Heart left ventricle (tissue), 16 donors: Measurements from ENCODE around the gene OS9. TPM values are rescaled to one million over a fixed set of nuclear protein-coding genes. Genes with fewer than 3 reads are reported as not detected.

ENCODE experiments used
- ATAC-seq, 4 donors: fragments of 200-7000 bp; cut with Tn5 transposase; one replicate each; pipeline ENCODE4 v1.9.1; 2020 to 2022; ENCODE audit warnings: moderate library complexity in 4 of 4, mild to moderate bottlenecking in 3 of 4, moderate number of reproducible peaks in 1 of 4
- DNase-seq, 5 donors: peaks; one replicate each; pipeline ENCODE4 v3.0.0-alpha.2; 2020
- H3K27ac ChIP-seq, 12 donors: fragments of 200-600 bp; sonication (generic) in 4 of 12; one replicate each; pipeline versions ENCODE4 v1.5.0 to v1.8.0; 2016 to 2022; ENCODE audit warnings: mild to moderate bottlenecking in 2 of 12
- H3K27me3 ChIP-seq, 9 donors: fragments of 200-600 bp; sonication (generic) in 2 of 9; one replicate each; pipeline versions ENCODE4 v1.5.1 to v1.8.0; 2016 to 2022; ENCODE audit warnings: mild to moderate bottlenecking in 3 of 9
- H3K36me3 ChIP-seq, 9 donors: fragments of 200-600 bp; sonication (generic) in 2 of 9; one replicate each; pipeline versions ENCODE4 v1.5.0 to v1.8.0; 2018 to 2022; ENCODE audit warnings: mild to moderate bottlenecking in 2 of 9
- H3K4me1 ChIP-seq, 12 donors: fragments of 200-600 bp; sonication (generic) in 4 of 12; one replicate each; pipeline versions ENCODE4 v1.5.0 to v1.8.0; 2016 to 2022; ENCODE audit warnings: mild to moderate bottlenecking in 3 of 12
- H3K4me3 ChIP-seq, 12 donors: fragments of 200-600 bp; sonication (generic) in 4 of 12; one replicate each; pipeline versions ENCODE4 v1.5.0 to v1.8.0; 2017 to 2022; ENCODE audit warnings: mild to moderate bottlenecking in 9 of 12, moderate library complexity in 4 of 12
- H3K9me3 ChIP-seq, 12 donors: fragments of 200-600 bp; sonication (generic) in 4 of 12; one replicate each; pipeline versions ENCODE4 v1.5.0 to v1.8.0; 2016 to 2022; ENCODE audit warnings: mild to moderate bottlenecking in 1 of 12
- POLR2A ChIP-seq, 2 donors: fragments of 450-650 bp; IDR thresholded peaks; one replicate each; pipeline ENCODE4 v1.6.1; 2017; ENCODE audit warnings: antibody characterized with exemption in 2 of 2, mild to moderate bottlenecking in 2 of 2, moderate library complexity in 2 of 2
- WGBS, 4 donors: extraction: QIAGEN DNeasy Blood & Tissue Kit in 2 of 4; methylation state at CpG; one replicate each; pipeline versions ENCODE4 v1.1.5 to v1.1.7; 2013 to 2018; 5-methylcytosine and 5-hydroxymethylcytosine counted together
- intact Hi-C, 10 donors: fragments of 100-400 bp; cut with DNase I; formaldehyde crosslinking; loops; one replicate each; pipeline versions ENCODE4 v1.11.1 to v1.14.2; 2022
- microRNA-seq, 4 donors: library from miRNA; unstranded; fragments of <30 nt; microRNA quantifications; one replicate each; pipeline versions ENCODE4 to v1.2.0, GENCODE V29; 2017 to 2020
- polyA plus RNA-seq, 2 donors: library from polyadenylated mRNA; stranded (reverse); fragments of 200-250 nt; gene quantifications; one replicate each; pipeline ENCODE4 v1.2.3, GENCODE V29; 2013
- total RNA-seq, 9 donors: library from RNA; depleted of rRNA in 2 of 9; stranded (reverse); fragments of >200 nt in 2 of 9; fragmentation: NEBNext Ultra II Directional in 3 of 9; extraction: Animal tissue kit (Norgen Biotek cat#: 25700) in 3 of 9; gene quantifications; one replicate each; pipeline versions ENCODE4 v1.1.0 to v1.2.4, GENCODE V29; 2016 to 2023
- TF ChIP-seq, protein P1 (sequence below), 12 donors: fragments of 200-600 bp; sonication (generic) in 4 of 12; IDR thresholded peaks; one replicate each; pipeline versions ENCODE4 v1.5.0 to v1.8.0; 2018 to 2022; ENCODE audit warnings: antibody characterized with exemption in 12 of 12, mild to moderate bottlenecking in 5 of 12
- donor health status: ischemic (EF 13 %, LVEDD 7.1; RV severe dilation, severe dysfunction).
- donor health status: healthy with polysubstance abuse.
- donor health status: DM: no; HTN: yes; CAD: no.
- donor health status: DM: no; HTN: no; CAD: no.
- donor health status: ischemic (EF 25% LVEDD 6.9; RV normal size, moderate dysfunction).
- donor health status: ischemic (EF 25% LVEDD 5.7; RV mildly dilated, moderate dysfunction).
- donor health status: healthy.
- donor health status: DM: yes; HTN: yes; CAD: no.
- donor health status: ischemic (EF 35%, LVEDD 5.7; RV mildly dilated, moderate dysfunction).
- donor health status: nonischemic (EF 11% LVEDD 7.7; RV severe dilation, severe dysfunction).
- donor health status: DM: yes; HTN: yes; CAD: no.
- donor health status: PGD.
- donor health status: ischemic (EF 29% LVEDD 5.4; RV normal size, mild dysfunction).
- donor health status: nonischemic (EF 23%, LVEDD 6.1; RV moderate dilation, normal function).

The OS9 gene
- total and polyA plus RNA-seq, 11 donors, result 89.4 to 196 (median 130) TPM

DNA sequence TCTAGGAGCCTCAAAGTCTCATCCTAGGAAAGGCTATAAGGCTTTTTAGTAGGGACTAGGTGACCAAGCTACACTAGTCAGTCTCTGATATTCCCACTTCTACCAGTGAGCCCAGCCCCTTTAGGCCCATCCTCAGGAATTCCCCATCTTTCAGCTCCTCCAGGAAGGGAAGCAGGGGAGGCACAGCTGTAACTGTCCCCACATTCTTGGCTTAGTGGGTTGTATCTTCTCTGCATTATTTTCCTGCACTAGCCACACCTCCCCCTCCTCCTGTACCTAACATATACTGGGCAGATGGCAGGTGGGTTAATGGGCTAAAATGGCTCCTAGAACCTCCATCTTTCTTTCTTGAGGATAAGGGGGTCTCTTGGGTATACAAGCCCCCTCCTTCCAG is 73.4 kb downstream of the OS9 start:
- Histone ChIP-seq H3K9me3 (no peaks in the 10 kb centered on the region), H3K4me1 (peaks cover 10 to 46% (median 34%) of the 10 kb centered on the region in 12 donors), H3K36me3 (peaks cover 0 to 24% (median 4%) of the 10 kb centered on the region in 9 donors), H3K27me3 (peaks cover 9 to 45% (median 37%) of the 10 kb centered on the region in 9 donors), H3K27ac (no peak overlapping the region), H3K4me3 (no peak overlapping the region)
- DNase-seq (no peak), ATAC-seq (no peak)
- no peak for TF ChIP-seq POLR2A (IDR thresholded peaks at IDR 0.05)
- intact Hi-C loops, result no loop called here

DNA sequence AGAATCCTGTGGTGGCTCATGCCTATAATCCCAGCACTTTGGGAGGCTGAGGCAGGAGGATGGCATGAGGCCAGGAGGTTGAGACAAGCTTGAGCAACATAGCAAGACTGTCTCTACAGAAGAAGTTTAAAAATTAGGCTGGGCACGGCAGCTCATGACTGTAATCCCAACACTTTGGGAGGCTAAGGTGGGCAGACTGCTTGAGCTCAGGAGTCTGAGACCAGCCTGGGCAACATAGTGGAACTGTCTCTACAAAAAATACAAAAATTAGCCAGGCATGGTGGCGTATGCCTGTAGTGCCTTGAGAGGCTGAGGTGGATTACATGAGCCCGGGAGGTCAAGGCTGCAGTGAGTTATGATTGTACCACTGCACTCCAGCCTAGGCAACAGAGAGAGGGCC is 73.9 kb downstream of the OS9 start:
- H3K27me3 ChIP-seq, result peaks cover 9 to 44% (median 34%) of the 10 kb centered on the region in 9 donors
- H3K36me3 ChIP-seq, result peaks cover 0 to 24% (median 4%) of the 10 kb centered on the region in 9 donors
- no peak overlapping the region for H3K27ac ChIP-seq
- ATAC-seq (no peak), DNase-seq (no peak)
- WGBS, 4 donors, result 93 to 97% (median 95%) methylated on average over 3 of the region's 3 CpGs
- TF ChIP-seq POLR2A (IDR thresholded peaks at IDR 0.05), result no peak
- TF ChIP-seq, protein P1, sequence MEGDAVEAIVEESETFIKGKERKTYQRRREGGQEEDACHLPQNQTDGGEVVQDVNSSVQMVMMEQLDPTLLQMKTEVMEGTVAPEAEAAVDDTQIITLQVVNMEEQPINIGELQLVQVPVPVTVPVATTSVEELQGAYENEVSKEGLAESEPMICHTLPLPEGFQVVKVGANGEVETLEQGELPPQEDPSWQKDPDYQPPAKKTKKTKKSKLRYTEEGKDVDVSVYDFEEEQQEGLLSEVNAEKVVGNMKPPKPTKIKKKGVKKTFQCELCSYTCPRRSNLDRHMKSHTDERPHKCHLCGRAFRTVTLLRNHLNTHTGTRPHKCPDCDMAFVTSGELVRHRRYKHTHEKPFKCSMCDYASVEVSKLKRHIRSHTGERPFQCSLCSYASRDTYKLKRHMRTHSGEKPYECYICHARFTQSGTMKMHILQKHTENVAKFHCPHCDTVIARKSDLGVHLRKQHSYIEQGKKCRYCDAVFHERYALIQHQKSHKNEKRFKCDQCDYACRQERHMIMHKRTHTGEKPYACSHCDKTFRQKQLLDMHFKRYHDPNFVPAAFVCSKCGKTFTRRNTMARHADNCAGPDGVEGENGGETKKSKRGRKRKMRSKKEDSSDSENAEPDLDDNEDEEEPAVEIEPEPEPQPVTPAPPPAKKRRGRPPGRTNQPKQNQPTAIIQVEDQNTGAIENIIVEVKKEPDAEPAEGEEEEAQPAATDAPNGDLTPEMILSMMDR (IDR thresholded peaks at IDR 0.05), result no peak
- H3K4me3 ChIP-seq, result no peak overlapping the region
- intact Hi-C loops, result no loop called here
- peaks cover 10 to 48% (median 34%) of the 10 kb centered on the region in 12 donors for H3K4me1 ChIP-seq
- no peaks in the 10 kb centered on the region for H3K9me3 ChIP-seq

DNA sequence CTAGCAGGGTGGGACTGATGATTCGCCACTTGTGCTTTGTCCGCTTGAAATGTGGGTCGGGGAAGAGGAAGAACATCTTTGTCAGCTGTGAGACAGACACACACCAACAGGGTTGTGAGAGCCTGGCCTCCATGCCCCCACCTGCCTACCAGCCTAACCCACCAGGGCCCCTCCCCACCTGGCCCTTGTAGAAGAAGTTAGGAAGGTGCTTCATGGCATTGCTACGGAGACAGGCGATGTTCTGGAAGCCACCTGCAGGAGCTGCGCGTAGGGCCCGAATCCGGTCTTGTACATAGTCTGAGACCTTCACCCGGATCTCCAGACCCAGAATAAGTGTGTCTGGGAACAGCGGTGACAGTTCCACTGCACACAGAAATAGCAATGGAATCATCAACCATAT is 75.7 kb downstream of the OS9 start:
- Histone ChIP-seq H3K4me1 (peaks cover 10 to 54% (median 39%) of the 10 kb centered on the region in 12 donors), H3K27ac (no peak overlapping the region), H3K36me3 (peaks cover 0 to 24% (median 4%) of the 10 kb centered on the region in 9 donors), H3K9me3 (no peaks in the 10 kb centered on the region), H3K27me3 (peaks cover 3 to 29% (median 20%) of the 10 kb centered on the region in 9 donors), H3K4me3 (no peak overlapping the region)
- ATAC-seq, result no peak
- 95 to 97% (median 96%) methylated on average over 11 of the region's 11 CpGs for WGBS, 4 donors
- intact Hi-C loops, result no loop called here
- DNase-seq, result no peak
- TF ChIP-seq, protein P1 (IDR thresholded peaks at IDR 0.05), result no peak
- no peak for TF ChIP-seq POLR2A (IDR thresholded peaks at IDR 0.05)

DNA sequence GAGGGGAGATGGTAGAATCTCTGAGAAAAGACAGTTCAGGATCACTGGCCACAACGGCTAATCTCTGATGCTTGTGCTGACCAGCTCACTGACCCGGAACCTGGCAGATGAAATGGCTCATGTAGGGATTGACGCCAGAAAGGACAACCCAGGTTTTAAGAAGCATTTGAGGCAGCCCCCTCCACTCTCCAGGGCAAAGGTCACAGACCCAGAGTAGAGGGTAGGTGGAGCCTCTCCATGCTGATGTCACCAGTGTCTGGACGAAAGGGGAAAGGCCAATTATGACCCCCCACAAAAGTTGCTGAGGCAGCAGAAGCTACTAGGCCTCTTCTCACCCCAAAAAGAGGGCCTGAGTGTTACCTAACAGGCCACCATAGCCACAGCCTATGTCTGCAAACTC is 76.8 kb downstream of the OS9 start:
- intact Hi-C loops, result no loop called here
- Histone ChIP-seq H3K9me3 (no peaks in the 10 kb centered on the region), H3K36me3 (peaks cover 0 to 29% (median 7%) of the 10 kb centered on the region in 9 donors), H3K4me3 (peak overlapping the region in 1 of 12 donors; percentile 79), H3K27ac (peak overlapping the region in 1 of 12 donors; percentile 94), H3K27me3 (peaks cover 0 to 18% (median 9%) of the 10 kb centered on the region in 9 donors), H3K4me1 (peaks cover 7 to 42% (median 28%) of the 10 kb centered on the region in 12 donors)
- ATAC-seq, result no peak
- WGBS, 4 donors, result 88 to 91% (median 90%) methylated on average over 4 of the region's 4 CpGs
- TF ChIP-seq POLR2A (IDR thresholded peaks at IDR 0.05), result no peak
- TF ChIP-seq, protein P1 (IDR thresholded peaks at IDR 0.05), result no peak
- DNase-seq, result no peak

Small RNA genes lying within 50 kb of the gene (microRNA-seq; reads per million reads assigned to microRNA genes)
- 0 to 0.60 (median 0) reads per million in 4 donors for gene MIR6759

Other genes with a start within 250 kb of the OS9 start
- gene INHBE, start 238.8 kb upstream of the OS9 start, total RNA-seq, result under 1 TPM in 1 of 9 donors, not detected in 8; 0.64 TPM
- under 1 TPM in 1 of 2 donors, not detected in 1; 0.03 TPM for gene INHBE, start 238.8 kb upstream of the OS9 start, polyA plus RNA-seq
- 1 to 10 TPM in 4 of 9 donors, under 1 TPM in 5; 0.19 to 2.6 (median 0.83) TPM for gene GLI1, start 234.3 kb upstream of the OS9 start, total RNA-seq
- under 1 TPM; 0.08 to 0.97 TPM for gene GLI1, start 234.3 kb upstream of the OS9 start, polyA plus RNA-seq
- 10 to 100 TPM in 2 of 9 donors, 1 to 10 TPM in 7; 2.2 to 33.4 (median 3.9) TPM for gene ARHGAP9, start 214.3 kb upstream of the OS9 start, total RNA-seq
- gene ARHGAP9, start 214.3 kb upstream of the OS9 start, polyA plus RNA-seq, result 1 to 10 TPM; 1.7 to 3.4 TPM
- 100 to 1,000 TPM in 1 of 9 donors, 10 to 100 TPM in 8; 36.8 to 109 (median 69.7) TPM for gene MARS1, start 206.1 kb upstream of the OS9 start, total RNA-seq
- 10 to 100 TPM; 91.7 to 98.0 TPM for gene MARS1, start 206.1 kb upstream of the OS9 start, polyA plus RNA-seq
- 10 to 100 TPM; 11.5 to 30.9 (median 17.5) TPM for gene DDIT3, start 173.6 kb upstream of the OS9 start, total RNA-seq
- 10 to 100 TPM; 58.3 to 60.5 TPM for gene DDIT3, start 173.6 kb upstream of the OS9 start, polyA plus RNA-seq
- 10 to 100 TPM; 13.1 to 43.3 (median 30.1) TPM for gene MBD6, start 171.3 kb upstream of the OS9 start, total RNA-seq
- 10 to 100 TPM; 11.4 to 17.2 TPM for gene MBD6, start 171.3 kb upstream of the OS9 start, polyA plus RNA-seq
- 100 to 1,000 TPM in 5 of 9 donors, 10 to 100 TPM in 4; 84.4 to 159 (median 109) TPM for gene DCTN2, start 146.9 kb upstream of the OS9 start, total RNA-seq
- gene DCTN2, start 146.9 kb upstream of the OS9 start, polyA plus RNA-seq, result 100 to 1,000 TPM in 1 of 2 donors, 10 to 100 TPM in 1; 62.3 to 228 TPM
- gene KIF5A, start 144.1 kb upstream of the OS9 start, total RNA-seq, result under 1 TPM in 6 of 9 donors, not detected in 3; 0.07 to 0.31 (median 0.17) TPM
- under 1 TPM; 0.06 to 0.08 TPM for gene KIF5A, start 144.1 kb upstream of the OS9 start, polyA plus RNA-seq
- 10 to 100 TPM; 12.9 to 31.0 (median 17.0) TPM for gene PIP4K2C, start 102.9 kb upstream of the OS9 start, total RNA-seq
- gene PIP4K2C, start 102.9 kb upstream of the OS9 start, polyA plus RNA-seq, result 10 to 100 TPM in 1 of 2 donors, 1 to 10 TPM in 1; 4.6 to 22.6 TPM
- gene DTX3, start 89.3 kb upstream of the OS9 start, total RNA-seq, result 10 to 100 TPM; 15.6 to 30.7 (median 22.4) TPM
- 10 to 100 TPM; 16.3 to 28.3 TPM for gene DTX3, start 89.3 kb upstream of the OS9 start, polyA plus RNA-seq
- gene ARHGEF25, start 82.7 kb upstream of the OS9 start, total RNA-seq, result 10 to 100 TPM in 4 of 9 donors, 1 to 10 TPM in 5; 5.5 to 11.5 (median 9.5) TPM
- 10 to 100 TPM; 10.2 to 20.3 TPM for gene ARHGEF25, start 82.7 kb upstream of the OS9 start, polyA plus RNA-seq
- 1 to 10 TPM; 1.9 to 8.8 (median 5.9) TPM for gene B4GALNT1, start 60.9 kb upstream of the OS9 start, total RNA-seq
- 1 to 10 TPM; 2.6 to 5.1 TPM for gene B4GALNT1, start 60.9 kb upstream of the OS9 start, polyA plus RNA-seq
- gene AGAP2, start 44.6 kb downstream of the OS9 start, total RNA-seq, result 10 to 100 TPM in 2 of 9 donors, 1 to 10 TPM in 7; 4.2 to 12.0 (median 5.5) TPM
- 1 to 10 TPM; 3.9 to 8.6 TPM for gene AGAP2, start 44.6 kb downstream of the OS9 start, polyA plus RNA-seq
- gene TSPAN31, start 50.9 kb downstream of the OS9 start, total RNA-seq, result 10 to 100 TPM; 27.2 to 59.3 (median 31.4) TPM
- 10 to 100 TPM; 31.1 to 41.2 TPM for gene TSPAN31, start 50.9 kb downstream of the OS9 start, polyA plus RNA-seq
- 10 to 100 TPM; 38.1 to 62.1 (median 50.2) TPM for gene CDK4, start 58.2 kb downstream of the OS9 start, total RNA-seq
- gene CDK4, start 58.2 kb downstream of the OS9 start, polyA plus RNA-seq, result 10 to 100 TPM; 23.4 to 81.9 TPM
- gene MARCHF9, start 61.0 kb downstream of the OS9 start, total RNA-seq, result 10 to 100 TPM; 11.3 to 18.9 (median 13.3) TPM
- gene MARCHF9, start 61.0 kb downstream of the OS9 start, polyA plus RNA-seq, result 10 to 100 TPM; 13.6 to 15.8 TPM
- under 1 TPM in 5 of 9 donors, not detected in 4; 0.16 to 0.77 (median 0.19) TPM for gene CYP27B1, start 72.9 kb downstream of the OS9 start, total RNA-seq
- gene CYP27B1, start 72.9 kb downstream of the OS9 start, polyA plus RNA-seq, result under 1 TPM; 0.11 to 0.19 TPM
- 10 to 100 TPM in 3 of 9 donors, 1 to 10 TPM in 5, under 1 TPM in 1; 0.95 to 16.6 (median 7.7) TPM for gene METTL1, start 78.0 kb downstream of the OS9 start, total RNA-seq
- 10 to 100 TPM in 1 of 2 donors, 1 to 10 TPM in 1; 9.4 to 28.5 TPM for gene METTL1, start 78.0 kb downstream of the OS9 start, polyA plus RNA-seq
- 1 to 10 TPM; 1.2 to 4.5 (median 1.9) TPM for gene EEF1AKMT3, start 78.5 kb downstream of the OS9 start, total RNA-seq
- gene EEF1AKMT3, start 78.5 kb downstream of the OS9 start, polyA plus RNA-seq, result 1 to 10 TPM in 1 of 2 donors, under 1 TPM in 1; 0.84 to 1.2 TPM
- 10 to 100 TPM; 38.8 to 62.5 (median 45.4) TPM for gene TSFM, start 88.7 kb downstream of the OS9 start, total RNA-seq
- gene TSFM, start 88.7 kb downstream of the OS9 start, polyA plus RNA-seq, result 10 to 100 TPM; 37.6 to 80.8 TPM
- gene AVIL, start 124.6 kb downstream of the OS9 start, total RNA-seq, result 1 to 10 TPM; 1.3 to 6.2 (median 2.4) TPM
- 1 to 10 TPM; 1.9 to 2.1 TPM for gene AVIL, start 124.6 kb downstream of the OS9 start, polyA plus RNA-seq
- gene CTDSP2, start 152.6 kb downstream of the OS9 start, total RNA-seq, result 100 to 1,000 TPM in 3 of 9 donors, 10 to 100 TPM in 6; 69.9 to 191 (median 89.3) TPM
- gene CTDSP2, start 152.6 kb downstream of the OS9 start, polyA plus RNA-seq, result 10 to 100 TPM; 28.0 to 68.4 TPM
- 1 to 10 TPM; 1.8 to 7.4 (median 5.3) TPM for gene ATP23, start 247.4 kb downstream of the OS9 start, total RNA-seq
- 10 to 100 TPM in 1 of 2 donors, 1 to 10 TPM in 1; 8.1 to 10.4 TPM for gene ATP23, start 247.4 kb downstream of the OS9 start, polyA plus RNA-seq